Measurements from ENCODE around the gene PURB. TPM values are rescaled to one million over a fixed set of nuclear protein-coding genes. Genes with fewer than 3 reads are reported as not detected.
"Not testable (repeated sequence)": the region's sequence is repeated elsewhere in the genome, so short reads cannot be mapped to it uniquely, and the experiment has no call there.

Gene PURB
- total RNA-seq, 2 donors from 2014 or later = 19.7 to 20.9 TPM

DNA sequence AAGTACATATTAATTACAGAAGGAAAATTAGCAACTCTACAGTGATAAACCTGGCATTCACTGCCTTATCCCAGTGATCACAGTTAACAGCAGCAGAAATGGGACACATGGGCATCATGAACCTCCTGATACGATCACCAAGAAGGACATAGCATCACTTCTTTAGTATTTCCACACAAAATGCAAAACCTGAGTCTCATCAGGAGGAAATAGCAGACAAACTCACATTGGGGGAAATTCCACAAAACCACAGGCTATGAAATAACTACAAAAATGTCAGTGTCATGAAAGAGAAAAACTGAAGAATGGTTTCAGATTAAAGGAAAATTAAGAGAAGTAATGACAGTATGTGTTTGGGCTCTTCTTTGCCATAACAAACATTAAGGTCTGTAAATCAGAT is 12.0 kb upstream of the PURB start:
- ATAC-seq = no peak
- intact Hi-C loops (cut with DNase I, micrococcal nuclease) = no loop called here

GRCh38 chr7:44894888-44895580 is 9.7 kb upstream of the PURB start:
- ATAC-seq (no peak), DNase-seq (no peak)
- intact Hi-C loops (cut with DNase I, micrococcal nuclease) = no loop called here

More for the DNA sequence above, 12.0 kb upstream of the PURB start:
- DNase-seq = no peak

GRCh38 chr7:44893710-44894234 is 8.4 kb upstream of the PURB start:
- intact Hi-C loops (cut with DNase I, micrococcal nuclease) = no loop called here
- ATAC-seq (no peak), DNase-seq (no peak)

DNA sequence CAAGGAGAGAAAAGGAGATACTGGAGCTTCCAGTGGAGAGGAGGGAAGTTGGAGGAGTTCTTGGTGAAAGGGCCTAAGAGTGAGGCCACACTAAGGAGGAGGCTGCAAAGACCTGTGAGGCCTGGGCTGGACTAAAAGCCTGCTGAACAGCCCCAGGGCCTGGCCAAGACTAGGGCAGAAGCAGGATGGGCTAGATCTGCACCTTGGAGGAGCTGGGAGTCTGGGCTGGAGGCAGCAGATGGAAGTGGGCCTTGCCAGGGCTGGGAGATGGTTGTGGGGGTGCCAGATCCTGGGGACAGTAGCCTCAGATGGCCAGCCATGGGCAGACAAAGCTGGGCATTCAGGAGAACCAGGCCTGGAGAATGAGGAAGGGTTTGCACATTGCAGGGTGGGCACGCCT is 6.5 kb upstream of the PURB start:
- intact Hi-C loops (cut with DNase I, micrococcal nuclease) = no loop called here
- no peak for DNase-seq
- no peak for ATAC-seq

GRCh38 chr7:44891372-44891771 is 6.0 kb upstream of the PURB start:
- intact Hi-C loops (cut with DNase I, micrococcal nuclease) = no loop called here
- no peak for ATAC-seq
- no peak for DNase-seq

DNA sequence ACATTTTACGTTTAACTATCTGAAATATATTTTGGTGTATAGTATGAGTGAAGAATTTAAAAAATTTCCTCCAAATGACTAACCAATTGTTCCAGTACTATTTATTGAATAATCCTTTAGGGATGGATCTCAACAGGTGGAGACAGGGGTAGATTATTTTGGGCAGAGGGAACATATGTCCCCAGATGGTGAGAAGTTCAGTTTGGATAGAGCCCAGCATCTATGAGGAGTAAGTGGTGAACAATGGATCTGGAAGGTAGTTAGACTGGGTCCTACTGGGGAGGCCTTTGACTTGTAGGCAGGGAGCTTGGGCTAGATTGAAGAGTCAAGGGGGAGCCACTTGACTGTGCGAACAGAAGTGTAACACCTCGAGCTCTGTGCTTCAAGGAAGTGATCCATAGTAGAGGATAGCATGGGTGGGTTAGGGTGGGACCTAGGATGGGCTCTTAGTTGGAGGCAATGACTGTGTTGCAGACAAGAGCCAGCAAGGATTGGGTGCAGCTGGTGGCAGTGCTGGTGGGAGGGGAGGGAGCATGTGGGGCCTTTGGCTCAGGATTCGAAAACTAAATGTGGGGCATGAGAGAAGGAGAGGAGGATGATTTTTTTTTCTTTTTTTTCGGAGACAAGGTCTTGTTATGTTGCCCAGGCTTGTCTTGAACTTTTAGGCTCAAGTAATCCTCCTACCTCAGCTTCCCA is 3.9 kb upstream of the PURB start:
- ATAC-seq = no peak
- no peak for DNase-seq
- intact Hi-C loops (cut with DNase I, micrococcal nuclease) = no loop called here

DNA sequence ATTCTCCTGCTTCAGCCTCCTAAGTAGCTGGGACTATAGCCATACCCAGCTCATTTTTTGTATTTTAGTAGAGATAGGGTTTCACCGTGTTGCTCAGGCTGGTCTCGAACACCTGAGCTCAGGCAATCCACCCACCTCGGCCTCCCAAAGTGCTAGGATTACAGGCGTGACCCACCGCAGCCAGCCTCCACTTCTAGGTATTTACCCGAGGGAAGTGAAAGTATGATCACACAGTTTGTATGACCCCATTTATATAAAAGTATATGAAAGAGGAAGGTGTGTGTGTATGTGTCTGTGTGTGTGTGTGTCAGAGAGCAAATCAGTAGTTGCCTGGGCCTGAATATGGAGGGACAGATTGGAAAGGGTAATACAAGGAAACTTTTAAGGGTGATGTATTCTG is 2.0 kb upstream of the PURB start:
- no peak for DNase-seq
- intact Hi-C loops (cut with DNase I, micrococcal nuclease) = loop anchor here in 1 of 2 donors (2.0 kb wide), 1 partner anchor 38 kb away; the partner anchor contains the start of gene H2AZ2
- ATAC-seq = no peak

- DNase-seq (peak; percentile 50 to 70), ATAC-seq (peak; percentile 27)
- intact Hi-C loops (cut with DNase I, micrococcal nuclease) = no loop called here
Measured at GRCh38 chr7:44884621-44885393, 523 bp downstream of the PURB start.

DNA sequence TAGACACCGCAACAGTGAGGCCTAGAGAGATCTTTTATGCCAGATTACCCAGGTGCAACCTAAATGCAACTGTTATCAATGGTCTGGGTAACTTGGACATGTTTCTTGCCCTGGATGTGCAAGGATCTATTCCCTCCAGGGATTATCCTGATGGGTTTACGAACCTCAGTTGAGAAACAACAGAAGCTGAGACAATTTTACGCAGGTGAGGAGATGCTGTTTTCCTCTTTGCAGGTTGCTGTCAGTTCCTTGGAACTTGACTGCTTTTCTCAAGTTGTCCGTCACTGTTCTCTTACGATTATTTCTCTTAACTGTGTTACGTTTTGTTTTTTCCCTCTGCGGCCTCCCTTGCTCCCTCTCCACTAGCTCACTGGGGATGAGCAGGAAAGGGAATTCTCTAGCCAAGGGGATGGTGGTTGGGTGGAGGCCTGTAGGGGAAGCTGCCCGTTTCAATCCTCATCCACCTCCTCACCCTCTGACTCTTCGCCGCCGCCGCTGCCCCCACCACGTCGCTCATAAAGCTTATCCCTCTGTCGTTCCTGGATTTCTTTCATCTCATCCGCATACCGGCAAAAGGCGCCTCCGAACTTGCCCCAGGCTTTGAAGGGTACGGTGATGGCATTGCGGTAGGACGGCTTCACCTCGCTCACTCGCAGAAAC is 1.2 kb downstream of the PURB start:
- DNase-seq = no peak
- no peak for ATAC-seq
- intact Hi-C loops (cut with DNase I, micrococcal nuclease) = no loop called here

GRCh38 chr7:44882899-44883298 is 2.4 kb downstream of the PURB start:
- DNase-seq (no peak), ATAC-seq (no peak)
- intact Hi-C loops (cut with DNase I, micrococcal nuclease) = no loop called here

- no peak for ATAC-seq
- intact Hi-C loops (cut with DNase I, micrococcal nuclease) = no loop called here
Measured at GRCh38 chr7:44881610-44882009, 3.7 kb downstream of the PURB start.

DNA sequence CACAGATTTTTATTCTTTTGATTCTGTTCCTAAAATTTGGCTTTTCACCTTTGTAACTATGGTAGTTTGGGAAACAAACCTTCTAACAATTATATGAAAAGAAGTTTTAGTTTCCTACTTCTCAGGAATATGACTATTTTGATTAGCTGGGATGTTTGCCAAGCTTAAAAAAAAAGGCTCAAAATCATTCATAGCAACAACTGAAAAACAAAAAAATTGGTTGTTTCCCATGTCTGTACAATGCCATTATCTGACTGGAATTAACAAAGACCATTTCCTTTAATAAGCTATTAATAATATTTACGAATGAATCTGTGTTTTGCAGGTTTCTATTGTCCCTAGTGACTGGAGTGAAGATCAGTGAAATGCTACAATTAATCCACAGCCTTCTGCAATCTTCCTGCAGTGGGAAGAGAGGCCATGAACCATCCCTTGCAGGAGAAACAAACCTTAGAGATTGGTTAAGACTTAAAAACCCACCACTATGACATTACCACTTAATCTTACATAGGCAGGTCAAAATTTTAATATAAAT is 4.2 kb downstream of the PURB start:
- ATAC-seq = no peak
- intact Hi-C loops (cut with DNase I, micrococcal nuclease) = no loop called here
- no peak for DNase-seq

More at GRCh38 chr7:44881610-44882009, 3.7 kb downstream of the PURB start:
- no peak for DNase-seq

DNA sequence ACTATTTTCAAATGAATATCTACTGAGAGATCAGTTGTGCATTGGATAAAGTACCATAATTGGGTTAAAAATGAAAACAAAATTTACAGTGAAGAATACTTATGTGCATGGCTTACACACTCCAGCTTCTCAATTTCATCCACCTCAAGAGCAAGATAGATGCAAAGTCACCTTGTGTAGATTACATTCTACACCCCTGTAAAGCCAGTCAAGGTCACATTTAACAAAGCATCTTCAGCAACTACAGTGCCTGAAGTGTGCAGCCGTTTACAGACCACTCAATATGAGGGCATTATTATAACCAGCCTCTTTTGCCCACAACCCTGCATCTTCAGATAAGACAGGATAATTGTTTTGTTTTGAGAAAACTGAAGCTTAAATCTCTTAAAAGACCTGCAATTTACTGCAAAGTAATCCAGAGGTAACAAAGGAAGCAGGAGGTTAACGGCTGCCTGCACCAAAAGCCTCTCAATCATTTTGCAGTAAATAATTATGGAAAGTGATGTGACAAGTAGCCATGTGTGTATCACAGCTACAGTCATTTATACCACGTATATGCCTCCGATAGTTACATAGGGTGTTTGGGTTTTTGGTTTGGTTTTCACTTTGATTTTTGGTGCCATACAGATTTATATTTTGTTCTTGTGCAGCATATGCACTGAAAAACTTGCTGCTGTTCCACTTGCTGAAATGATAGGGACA is 4.9 kb downstream of the PURB start:
- ATAC-seq = no peak
- intact Hi-C loops (cut with DNase I, micrococcal nuclease) = no loop called here
- no peak for DNase-seq

DNA sequence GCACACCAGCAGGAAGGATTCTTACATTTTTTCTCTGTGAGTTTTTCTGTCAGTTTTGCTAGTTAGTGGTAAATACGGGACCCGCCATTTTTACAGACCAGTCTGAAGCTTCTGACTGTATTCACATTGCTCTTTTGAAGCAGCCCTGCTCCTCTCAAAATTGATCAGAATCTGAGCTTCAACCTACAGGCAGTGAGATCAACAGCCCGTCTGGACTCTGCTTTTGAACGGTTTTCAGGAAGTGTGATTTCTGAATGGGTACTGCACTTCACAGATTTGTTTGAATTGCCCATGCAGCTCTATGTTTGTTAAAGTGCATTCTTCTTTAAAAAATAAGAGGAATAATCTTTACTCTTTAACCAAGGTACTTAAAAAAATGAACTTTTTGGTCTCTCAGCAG is 8.9 kb downstream of the PURB start:
- intact Hi-C loops (cut with DNase I, micrococcal nuclease) = no loop called here
- ATAC-seq (no peak), DNase-seq (no peak)

DNA sequence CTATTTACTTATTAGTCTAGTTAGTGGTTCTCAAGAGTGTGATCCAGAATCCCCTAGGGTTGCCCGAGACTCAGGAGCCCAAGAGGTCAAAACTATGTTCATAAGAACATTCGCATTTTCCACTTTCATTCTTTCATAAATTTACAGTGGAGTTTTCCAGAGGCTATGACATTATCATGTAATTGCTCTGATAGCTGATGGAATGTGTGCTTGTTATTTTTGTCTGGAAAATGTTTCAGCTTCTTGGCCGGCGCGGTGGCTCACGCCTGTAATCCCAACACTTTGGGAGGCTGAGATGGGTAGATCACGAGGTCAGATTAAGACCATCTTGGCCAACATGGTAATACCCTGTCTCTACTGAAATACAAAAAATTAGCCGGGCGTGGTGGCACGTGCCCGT is 10.1 kb downstream of the PURB start:
- no peak for DNase-seq
- intact Hi-C loops (cut with DNase I, micrococcal nuclease) = no loop called here
- no peak for ATAC-seq

DNA sequence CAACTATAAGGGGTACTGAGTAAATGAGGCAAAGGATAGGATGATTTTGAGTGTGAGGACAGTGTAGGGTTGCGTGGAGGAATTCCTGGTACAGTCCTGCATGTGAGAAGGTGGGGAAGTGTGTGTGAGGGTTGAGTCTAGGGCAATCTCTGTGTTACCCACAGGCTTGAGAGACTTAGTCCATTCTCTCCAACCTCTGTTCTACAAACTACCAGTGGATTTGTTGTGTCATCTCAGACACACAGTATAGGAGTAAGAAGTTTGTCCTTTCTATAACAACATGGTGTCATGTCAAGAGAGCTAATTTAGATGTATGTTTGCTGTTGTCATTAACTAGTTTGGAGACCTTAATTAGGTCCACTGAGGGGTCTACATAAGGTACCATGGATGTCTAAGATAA is 12.5 kb downstream of the PURB start:
- intact Hi-C loops (cut with DNase I, micrococcal nuclease) = no loop called here
- DNase-seq = no peak
- no peak for ATAC-seq

DNA sequence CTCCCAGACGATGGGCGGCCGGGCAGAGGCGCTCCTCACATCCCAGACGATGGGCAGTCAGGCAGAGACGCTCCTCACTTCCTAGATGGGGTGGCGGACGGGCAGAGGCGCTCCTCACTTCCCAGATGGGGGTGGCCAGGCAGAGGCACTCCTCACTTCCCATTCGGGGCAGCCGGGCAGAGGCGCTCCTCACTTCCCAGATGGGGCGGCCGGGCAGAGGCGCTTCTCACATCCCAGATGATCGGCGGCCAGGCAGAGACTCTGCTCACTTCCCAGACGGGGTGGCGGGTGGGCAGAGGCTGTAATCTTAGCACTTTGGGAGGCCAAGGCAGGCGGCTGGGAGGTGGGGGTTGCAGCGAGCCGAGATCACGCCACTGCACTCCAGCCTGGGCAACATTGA is 13.4 kb downstream of the PURB start:
- ATAC-seq; intact Hi-C loops (cut with DNase I, micrococcal nuclease); DNase-seq: not testable (repeated sequence)

- intact Hi-C loops (cut with DNase I, micrococcal nuclease); DNase-seq; ATAC-seq: not testable (repeated sequence)
Measured at GRCh38 chr7:44870780-44871179, 14.6 kb downstream of the PURB start.

Measured in left colon (tissue), 2 donors.